Stimulated activated naive CD4-positive, alpha-beta T cell (primary cell): ENCODE data around the gene STK39.
"Not testable (repeated sequence)": the region's sequence is repeated elsewhere in the genome, so short reads cannot be mapped to it uniquely, and the experiment has no call there.

Experiments
- DNase-seq, 6 experiments: peaks; one replicate each; lab custom pipeline; 2025; lab: John Stamatoyannopoulos, UW

The STK39 gene

DNA sequence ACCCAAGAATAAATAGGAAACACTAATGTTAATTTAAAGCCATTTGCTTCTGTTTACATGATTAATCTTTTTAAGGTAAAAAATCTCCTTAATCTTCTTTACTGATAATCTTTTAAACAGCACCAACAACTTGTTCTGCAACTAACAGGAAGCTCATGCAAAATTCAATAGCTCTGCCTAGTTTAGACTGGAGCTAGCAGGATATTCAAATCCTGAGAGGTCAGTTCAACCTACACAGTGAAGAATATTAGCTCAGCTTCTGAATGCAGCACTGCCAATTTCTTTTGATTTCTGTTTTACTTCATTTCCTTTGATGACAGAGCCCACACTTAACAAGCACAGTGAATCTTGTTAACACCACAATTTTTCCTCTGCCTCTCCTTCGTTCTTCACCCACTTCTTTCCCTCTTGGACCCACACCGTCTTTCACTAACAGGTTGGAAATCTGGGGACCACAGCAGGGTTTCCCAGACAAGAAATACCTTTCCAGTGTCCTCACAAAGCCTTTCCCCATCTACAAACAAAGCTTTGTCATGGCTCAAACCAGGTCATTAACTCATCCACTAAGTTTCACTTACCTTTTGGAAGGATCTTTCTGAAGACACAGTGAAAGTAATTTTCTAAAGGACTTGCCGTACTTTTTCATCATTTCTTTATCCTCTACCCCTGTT, 109.8 kb downstream of the STK39 start:
- no peak for DNase-seq

DNA sequence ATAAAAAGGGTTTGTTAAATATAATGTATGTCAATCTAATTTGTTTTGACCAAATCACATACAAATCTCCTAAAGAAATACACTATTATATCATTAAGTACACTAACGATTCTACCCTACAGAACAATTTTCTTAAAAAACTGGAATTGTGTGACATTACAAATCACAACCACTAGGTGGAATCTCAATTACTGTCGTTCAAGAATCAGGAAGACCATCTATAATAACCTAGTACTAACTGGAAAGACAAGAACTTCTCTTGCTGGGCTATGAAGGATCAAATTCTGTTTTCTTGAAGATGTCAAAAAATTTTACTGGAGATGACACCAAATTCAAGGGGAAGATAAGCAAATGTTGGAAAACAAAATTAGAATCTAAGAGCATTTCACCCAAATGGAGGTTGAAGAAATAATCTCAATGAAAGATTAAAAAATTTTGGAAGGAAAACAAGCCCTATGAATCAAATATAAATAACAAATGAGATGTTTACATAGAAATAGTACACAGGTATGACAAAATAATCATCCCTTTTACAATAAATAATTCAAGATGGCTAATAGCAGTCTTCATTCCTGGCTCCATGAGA, 110.9 kb downstream of the STK39 start:
- DNase-seq = peak in 2 of 6 experiments; percentile 14 to 32

DNA sequence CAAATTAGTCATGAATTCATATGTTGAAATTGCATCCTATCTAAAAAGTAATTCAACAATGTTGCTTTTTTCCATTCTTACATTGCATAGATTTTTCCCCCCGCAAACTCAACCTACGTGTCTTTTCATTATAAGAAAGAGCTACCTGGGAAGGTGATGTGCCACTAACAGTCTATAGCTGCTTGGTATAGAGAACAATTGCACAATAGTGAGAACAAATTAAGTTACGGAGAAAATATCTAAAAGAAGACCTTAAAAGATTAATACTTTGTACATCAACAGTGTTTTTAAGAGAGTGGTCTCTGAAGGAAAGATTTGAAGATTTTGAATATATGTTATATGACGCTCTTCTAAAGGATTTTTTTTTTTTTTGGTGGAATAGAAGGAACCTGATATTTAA, 111.8 kb downstream of the STK39 start:
- no peak for DNase-seq

DNA sequence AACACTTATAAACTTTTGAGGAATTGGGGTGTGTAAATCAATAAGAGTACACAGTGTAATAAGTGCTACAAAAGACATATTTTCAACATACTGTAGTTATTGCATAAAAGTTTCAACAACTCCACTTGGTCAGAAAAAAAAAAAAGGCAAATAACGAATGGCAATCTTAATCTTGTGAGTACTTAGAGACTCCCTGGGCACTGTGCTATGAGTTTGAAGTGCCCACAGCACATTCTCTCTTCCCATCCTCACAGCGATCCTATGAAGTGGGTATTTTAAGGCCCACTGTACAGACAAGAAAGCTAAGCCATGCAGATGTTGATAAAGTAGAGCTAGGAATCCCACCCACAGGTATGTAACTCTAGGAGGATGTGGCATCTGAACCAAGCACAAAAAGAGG, 112.3 kb downstream of the STK39 start:
- DNase-seq = no peak

DNA sequence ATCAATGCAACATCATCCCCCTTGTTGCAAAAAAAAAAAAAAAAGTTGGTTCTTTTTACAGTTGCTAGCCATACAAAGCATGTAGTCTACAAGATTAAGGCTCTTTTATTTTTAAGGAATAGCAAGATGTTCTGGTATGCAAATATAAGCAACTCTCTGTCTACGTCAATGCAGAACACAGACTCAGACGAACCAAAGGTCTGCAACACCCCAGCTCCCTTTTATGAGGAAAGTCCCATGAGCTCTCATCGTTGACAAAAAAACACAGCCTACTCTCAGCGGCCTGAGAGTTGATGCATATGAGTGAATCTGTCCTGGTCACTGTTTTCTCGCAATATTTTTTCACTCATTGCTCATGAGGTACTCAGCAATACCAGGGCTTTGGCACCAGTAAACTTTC, 112.9 kb downstream of the STK39 start:
- no peak for DNase-seq

DNA sequence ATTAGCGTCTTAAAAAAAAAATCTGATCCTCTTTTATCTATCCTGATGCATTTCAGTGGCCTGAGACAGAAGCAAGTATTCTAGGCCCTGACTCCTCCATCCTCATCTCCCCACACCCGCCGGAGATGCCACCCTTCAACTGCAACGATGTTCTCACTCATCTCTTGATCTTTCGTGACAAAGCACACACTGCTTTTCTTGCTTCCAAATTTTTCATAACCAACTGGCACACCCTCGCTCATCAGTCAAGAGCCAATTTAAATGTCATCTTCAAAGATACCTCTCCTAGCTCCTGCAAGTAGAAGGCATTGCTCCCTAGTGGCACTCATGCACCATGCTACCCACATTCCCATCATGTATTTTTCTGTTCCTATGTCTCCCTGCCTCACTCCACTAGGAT, 115.0 kb downstream of the STK39 start:
- DNase-seq = no peak

DNA sequence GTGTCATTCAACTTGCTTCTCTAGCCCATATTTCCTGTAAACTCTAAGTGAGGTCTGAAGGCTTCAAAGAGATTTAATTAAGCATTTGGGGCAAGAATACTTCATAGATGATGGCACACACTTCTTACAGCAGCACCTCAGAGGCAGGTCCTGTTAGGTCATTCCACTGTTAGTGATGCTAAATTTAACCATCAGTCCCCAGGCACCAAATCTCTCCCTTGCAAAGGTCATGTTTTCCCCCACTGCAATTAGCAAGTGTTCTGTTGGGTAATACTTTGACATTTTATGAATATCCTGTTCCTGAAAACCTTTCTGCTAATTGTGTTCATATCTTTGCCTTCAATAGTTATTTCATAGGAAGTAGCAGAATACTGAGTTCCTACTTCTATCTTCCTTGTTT, 117.0 kb downstream of the STK39 start:
- no peak for DNase-seq

DNA sequence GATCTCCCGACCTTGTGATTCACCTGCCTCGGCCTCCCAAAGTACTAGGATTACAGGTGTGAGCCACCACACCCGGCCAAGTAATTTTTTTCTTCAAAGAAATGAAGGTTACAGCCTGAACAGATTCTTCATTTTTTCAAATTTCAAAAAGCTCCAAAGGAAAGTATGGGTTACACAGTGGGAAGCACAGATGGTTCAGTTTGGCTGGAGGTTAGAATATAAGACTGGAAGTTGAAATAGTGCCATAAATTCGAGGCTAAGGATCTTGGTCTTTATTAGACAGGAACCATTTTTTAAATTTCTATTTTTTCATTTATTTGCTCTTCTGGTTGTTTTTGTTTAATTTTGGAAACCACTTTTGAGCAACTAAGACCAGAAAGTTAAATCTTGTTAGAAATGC, 120.0 kb downstream of the STK39 start:
- no peak for DNase-seq

DNA sequence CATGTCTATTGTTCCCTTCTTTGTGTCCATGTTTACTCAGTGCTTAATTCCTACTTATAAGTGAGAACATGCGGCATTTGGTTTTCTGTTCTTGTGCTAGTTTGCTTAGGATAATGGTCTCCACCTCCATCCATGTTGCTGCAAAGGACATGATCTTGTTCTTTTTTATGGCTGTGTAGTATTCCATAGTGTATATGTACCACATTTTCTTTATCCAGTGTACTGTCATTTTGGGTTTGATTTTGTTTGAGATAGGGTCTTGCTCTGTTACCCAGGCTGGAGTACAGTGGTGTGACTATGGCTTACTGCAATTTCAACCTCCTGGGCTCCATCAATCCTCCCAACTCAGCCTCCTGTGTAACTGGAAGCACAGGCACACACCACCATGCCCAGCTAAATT, 125.2 kb downstream of the STK39 start:
- DNase-seq = not testable (repeated sequence)

DNA sequence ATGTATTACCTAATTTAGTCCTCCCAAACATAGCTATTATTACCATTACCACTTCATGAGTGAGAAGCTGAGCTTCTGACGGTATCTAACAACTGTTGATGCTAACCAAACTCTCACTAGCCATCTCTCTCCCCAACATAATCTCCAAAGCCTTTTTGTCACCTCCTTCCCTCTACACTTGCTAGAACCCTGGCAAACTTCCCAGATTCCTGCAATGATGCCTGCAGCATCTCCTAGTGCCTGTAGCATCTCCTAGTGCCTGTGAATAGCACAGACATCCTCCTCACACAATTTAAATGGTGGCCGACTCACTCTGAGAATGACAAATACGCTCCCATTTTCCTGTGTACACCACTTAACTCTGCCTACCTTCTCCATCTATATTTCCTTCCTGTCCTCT, 126.7 kb downstream of the STK39 start:
- no peak for DNase-seq

DNA sequence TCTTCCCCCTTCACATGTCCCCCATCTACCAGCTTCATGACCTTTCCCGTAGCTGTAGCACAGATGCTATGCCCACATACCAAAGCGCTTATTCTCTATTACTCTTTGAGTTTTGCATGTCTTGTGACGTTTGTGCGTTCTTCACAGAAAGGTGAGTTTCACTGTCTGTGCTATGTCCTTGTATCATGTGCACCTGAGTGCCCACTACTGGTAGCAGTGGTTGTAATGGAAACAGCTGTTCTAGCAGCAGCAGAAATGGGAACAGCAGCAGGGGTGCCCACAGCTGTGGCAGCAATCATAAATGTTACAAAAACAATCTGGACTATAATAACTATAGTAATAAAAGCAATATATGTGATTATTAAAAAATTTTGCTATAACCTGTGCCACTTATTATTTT, 127.1 kb downstream of the STK39 start:
- no peak for DNase-seq

DNA sequence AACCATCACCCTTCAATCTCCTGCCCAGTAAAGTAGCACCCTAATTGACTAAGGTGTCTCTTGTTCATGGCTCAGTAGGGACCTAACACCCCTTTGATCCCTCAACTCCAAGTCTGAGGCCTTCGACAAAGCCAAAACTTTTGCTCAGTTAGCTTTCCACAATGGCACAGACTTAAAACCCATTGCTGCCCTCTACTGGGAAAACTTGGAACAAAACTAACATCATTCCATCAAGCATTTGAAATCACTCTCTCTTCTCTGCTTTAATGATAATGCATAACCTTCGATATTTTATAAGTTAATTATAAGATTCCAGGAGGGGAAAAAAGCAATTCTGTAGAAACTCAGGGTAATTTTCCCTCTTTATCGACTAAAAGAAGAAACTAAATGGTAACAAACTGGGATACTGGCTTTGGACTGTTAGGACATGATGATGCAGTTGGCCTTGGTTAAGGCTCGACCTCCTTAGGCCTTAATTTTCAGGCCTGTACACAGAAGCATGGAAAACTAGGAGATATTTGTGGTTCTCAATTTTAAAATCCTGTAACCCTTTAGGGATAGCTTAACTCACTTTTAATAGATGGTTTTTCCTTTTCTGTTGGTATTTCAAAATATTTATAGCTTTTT, 127.8 kb downstream of the STK39 start:
- DNase-seq = peak in 2 of 6 experiments; percentile 13 to 50

DNA sequence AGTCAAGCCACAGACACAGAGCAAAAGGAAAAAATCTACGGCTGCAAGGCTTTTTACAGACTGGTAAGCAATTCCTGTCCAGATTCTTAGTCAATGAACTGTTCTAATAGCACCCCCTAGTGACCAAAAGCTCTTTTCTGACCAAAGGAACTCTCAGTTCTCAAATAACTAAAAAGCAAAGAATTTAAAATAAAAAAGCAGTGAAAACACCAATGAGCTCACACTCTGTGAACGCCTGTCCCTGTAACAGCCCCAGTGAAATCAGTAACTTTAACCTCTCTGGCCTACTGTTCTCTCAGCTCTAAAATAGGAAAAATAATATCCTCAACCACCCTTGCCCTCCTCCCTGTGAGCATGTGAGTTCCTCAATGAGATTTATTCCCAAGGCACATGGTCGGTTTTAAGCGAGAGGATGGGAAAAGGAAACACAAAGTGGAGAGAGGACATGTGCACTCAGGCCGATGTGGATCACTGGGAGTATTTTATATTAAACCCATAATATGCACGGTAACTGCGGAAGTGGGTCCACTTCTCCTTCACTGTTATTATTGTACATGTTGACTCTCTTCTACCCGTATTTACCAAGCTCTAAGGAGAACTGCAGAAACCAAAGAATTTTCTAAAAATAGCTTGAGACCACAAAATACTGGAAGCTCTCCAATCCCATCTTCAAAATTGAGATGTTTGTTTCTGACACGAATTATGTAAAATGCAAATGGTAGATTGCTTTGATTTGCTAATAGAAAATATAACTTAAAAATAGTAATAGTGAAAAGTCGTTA, 128.5 kb downstream of the STK39 start:
- DNase-seq = peak in 2 of 6 experiments; percentile 34 to 42

DNA sequence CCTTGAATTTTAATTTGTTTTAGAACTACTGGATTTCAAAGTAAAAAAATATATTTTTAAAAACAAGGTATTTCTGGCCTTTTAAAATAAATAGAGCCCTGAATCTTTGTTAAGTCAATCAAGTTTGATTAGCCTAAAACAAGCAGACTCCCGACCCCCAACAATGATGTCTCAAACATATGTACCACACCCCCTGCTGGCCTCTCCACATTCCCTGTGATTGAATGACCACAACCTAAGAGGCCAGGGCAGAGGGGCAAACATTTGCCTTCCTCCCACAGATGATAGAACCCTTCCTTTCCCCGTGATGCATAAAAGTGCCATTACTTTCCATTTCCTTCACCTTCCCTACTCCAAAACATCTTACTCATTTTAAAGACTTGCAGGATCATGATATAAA, 130.9 kb downstream of the STK39 start:
- DNase-seq = no peak

DNA sequence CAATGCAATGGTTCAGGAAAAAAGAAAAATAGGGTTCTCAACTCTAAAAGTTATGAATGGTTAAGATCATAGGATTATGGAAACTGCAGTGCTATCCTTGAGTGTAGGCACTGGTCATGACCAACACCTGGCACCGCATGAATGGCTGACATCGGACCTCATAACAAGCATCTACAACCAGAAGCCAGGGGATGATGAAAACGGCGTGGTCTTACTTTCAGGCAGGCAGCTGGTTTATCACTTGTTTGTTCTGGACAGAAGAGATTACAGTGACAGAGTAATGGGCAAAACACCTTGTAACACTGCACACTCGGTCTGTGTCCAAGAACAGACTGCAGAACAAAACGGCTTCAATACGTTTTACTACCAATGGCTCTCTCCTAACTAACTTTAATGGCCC, 132.8 kb downstream of the STK39 start:
- DNase-seq = no peak

DNA sequence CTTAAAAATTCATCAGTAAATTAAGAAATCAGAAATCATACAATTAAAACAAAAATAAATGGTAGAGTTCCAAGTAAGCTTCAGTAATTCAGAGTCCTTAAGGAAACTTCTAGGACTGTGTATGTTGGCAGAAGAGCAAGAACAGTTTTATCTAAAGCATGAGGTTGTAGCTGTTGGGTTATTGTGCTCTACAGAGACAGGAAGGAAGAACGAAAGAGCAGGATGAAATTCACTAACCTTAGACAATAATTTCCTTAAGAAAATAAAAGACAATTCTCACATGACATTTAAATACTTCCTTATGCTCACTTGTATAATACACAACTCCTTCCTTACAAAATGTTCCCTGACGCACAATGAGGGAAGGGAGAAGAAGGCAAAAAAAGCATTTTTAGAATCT, 133.4 kb downstream of the STK39 start:
- DNase-seq = no peak

DNA sequence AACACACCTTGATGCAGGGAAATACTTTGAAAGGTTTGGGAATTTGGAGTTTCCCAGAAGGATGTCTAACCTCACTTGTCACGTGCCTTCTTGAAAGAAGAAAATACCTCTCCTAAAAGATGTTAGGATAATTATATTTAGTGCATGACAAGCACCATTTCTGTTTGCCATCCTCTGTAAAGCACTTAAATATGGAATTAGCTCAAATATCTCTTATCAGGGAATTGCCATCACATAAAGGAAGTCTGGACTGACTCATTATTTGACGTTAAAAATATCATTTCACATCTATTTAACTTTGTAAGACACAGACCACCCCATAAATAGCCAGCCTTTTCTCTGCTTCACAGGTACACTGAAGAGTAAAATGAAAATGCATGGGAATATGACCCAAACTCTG, 140.1 kb downstream of the STK39 start:
- DNase-seq = no peak

DNA sequence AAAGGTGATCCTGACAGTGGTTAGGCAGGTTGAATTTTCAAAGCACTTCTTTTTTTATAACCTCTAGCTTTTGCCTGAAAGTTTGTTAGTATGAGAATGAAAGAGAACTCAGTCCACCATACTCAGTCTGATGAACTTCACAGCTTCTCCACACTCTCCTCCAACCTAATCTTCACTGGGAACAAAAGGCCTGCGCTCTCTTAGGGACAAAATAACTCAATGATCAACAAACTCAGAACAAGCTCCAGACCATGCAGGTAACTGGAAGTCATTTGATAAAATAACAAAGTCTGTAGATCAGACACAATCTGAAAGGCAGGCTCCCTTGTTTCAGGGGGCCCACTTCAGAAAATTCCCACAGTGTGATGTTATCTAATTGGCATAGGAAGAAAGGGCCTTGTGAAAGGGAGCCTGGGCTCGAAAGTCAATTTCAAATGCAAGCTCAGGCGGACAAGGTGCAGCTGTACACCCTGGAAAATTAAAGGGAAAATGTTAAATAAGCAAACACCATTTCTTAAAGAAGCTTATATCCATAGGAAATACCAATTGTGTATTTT, 142.2 kb downstream of the STK39 start:
- no peak for DNase-seq

DNA sequence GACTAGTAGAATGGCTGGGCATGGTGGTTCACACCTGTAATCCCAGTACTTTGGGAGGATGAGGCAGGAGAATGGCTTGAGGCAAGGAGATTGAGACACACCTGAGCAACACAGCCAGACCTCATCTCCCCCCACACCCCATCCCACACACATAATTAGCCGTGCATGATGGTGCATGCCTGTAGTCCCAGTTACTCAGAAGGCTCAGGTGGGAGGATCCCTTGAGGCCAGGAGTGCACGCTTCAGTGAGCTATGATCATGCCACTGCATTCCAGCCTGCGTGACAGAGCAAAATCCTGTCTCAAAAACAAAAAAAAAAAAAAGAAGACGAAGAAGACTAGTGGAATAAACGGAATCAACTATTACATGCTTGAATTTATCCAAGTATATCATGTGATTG, 150.0 kb downstream of the STK39 start:
- DNase-seq = no peak

DNA sequence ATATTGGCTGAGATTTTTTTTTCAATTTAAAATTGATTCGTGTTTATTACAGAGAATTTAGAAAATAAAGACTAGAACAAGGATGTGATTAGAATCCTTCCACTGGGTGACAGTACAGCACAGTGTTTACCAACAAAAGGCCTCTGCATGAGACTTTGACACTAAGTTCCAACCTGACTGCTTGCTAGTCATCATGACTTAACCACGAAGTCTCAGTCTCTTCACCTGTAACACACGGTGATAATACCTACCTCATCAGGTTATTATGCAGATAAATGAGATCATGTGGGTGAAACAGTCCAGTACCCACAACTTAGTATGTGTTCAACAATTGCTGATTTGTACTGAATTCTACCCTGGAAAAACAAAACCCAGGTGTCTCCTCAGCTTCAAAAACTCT, 151.2 kb downstream of the STK39 start:
- DNase-seq = no peak

DNA sequence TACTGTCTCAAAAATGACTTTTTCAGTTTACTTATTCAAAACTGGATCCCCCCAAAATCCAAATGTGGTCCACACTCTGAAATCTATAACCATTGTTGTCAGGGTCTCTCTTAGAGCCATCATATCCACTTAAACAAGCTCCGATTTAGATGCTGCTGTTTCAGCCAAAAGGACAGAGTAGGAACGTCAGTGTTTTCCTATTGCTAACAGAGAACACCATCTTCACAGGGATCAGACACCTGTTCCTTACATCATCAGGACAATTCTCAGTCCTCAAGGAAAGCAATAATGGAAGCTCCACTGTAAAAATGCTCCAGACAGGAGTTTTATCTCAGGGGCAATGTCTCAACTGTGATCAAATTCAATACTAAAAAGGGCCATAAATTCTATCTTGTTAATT, 155.4 kb downstream of the STK39 start:
- no peak for DNase-seq

DNA sequence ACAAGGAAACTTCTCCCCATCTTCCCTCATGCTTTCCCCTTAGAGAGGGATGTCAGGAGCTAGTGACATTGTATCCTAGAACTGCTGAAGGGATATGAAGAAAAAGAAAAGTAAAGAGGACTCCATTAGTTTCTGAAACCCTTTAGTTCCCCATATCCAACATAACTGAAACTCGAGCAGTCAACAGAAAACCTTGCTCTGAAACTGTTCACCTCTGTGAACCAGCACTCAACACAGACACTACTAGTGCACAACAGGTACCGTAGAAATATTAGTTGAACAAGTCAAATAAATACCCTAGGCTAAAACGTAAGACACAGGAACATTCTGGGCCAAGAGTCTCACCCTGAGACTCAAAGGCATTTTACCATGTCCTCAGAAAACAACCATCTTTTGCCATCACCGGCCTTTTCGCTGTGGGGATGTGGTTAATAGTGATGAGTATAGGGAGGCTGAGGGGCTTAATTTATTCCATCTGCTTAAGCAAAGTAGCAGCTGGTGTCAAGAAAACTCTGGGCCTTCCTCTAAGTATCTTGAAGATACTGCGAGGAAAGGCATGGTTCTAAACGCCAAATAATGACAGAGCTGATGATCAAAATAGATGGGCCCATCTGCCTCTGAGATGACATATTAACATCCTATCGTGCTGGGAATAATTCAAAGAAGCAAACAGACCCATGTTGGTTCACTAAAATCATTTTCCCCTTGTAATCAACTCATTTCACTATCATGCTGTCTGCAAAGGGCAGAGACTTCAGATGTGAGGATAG, 156.8 kb downstream of the STK39 start:
- no peak for DNase-seq
